ENCODE measurements around the gene PLD1. TPM values are rescaled to one million over a fixed set of nuclear protein-coding genes. Genes with fewer than 3 reads are reported as not detected.

PLD1 gene
- total and polyA plus RNA-seq, 2 of the 8 experiments (the other 6 are each of a cell fraction or from before 2014, with no cell fraction given), result 1.2 to 2.6 TPM

DNA sequence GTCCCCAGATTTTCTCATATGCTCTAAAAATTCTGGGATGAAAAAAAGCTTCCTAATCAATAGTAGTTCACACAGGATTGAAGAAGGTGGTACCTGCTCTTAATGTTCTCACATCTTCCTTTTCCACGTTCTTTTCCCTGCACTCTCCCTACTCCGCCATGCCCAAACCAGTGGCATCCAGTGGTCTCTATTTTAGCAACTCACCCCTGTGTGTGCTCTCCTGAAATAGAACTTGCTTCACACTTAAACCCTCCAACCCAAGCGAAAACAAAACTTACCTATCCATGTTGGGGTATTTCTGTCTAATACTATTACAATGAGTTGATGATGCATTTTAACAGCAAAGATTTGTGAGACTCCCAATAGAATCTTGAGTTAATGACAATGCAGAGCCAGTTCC, 148.8 kb downstream of the PLD1 start (continued):
- TF ChIP-seq, protein P1, sequence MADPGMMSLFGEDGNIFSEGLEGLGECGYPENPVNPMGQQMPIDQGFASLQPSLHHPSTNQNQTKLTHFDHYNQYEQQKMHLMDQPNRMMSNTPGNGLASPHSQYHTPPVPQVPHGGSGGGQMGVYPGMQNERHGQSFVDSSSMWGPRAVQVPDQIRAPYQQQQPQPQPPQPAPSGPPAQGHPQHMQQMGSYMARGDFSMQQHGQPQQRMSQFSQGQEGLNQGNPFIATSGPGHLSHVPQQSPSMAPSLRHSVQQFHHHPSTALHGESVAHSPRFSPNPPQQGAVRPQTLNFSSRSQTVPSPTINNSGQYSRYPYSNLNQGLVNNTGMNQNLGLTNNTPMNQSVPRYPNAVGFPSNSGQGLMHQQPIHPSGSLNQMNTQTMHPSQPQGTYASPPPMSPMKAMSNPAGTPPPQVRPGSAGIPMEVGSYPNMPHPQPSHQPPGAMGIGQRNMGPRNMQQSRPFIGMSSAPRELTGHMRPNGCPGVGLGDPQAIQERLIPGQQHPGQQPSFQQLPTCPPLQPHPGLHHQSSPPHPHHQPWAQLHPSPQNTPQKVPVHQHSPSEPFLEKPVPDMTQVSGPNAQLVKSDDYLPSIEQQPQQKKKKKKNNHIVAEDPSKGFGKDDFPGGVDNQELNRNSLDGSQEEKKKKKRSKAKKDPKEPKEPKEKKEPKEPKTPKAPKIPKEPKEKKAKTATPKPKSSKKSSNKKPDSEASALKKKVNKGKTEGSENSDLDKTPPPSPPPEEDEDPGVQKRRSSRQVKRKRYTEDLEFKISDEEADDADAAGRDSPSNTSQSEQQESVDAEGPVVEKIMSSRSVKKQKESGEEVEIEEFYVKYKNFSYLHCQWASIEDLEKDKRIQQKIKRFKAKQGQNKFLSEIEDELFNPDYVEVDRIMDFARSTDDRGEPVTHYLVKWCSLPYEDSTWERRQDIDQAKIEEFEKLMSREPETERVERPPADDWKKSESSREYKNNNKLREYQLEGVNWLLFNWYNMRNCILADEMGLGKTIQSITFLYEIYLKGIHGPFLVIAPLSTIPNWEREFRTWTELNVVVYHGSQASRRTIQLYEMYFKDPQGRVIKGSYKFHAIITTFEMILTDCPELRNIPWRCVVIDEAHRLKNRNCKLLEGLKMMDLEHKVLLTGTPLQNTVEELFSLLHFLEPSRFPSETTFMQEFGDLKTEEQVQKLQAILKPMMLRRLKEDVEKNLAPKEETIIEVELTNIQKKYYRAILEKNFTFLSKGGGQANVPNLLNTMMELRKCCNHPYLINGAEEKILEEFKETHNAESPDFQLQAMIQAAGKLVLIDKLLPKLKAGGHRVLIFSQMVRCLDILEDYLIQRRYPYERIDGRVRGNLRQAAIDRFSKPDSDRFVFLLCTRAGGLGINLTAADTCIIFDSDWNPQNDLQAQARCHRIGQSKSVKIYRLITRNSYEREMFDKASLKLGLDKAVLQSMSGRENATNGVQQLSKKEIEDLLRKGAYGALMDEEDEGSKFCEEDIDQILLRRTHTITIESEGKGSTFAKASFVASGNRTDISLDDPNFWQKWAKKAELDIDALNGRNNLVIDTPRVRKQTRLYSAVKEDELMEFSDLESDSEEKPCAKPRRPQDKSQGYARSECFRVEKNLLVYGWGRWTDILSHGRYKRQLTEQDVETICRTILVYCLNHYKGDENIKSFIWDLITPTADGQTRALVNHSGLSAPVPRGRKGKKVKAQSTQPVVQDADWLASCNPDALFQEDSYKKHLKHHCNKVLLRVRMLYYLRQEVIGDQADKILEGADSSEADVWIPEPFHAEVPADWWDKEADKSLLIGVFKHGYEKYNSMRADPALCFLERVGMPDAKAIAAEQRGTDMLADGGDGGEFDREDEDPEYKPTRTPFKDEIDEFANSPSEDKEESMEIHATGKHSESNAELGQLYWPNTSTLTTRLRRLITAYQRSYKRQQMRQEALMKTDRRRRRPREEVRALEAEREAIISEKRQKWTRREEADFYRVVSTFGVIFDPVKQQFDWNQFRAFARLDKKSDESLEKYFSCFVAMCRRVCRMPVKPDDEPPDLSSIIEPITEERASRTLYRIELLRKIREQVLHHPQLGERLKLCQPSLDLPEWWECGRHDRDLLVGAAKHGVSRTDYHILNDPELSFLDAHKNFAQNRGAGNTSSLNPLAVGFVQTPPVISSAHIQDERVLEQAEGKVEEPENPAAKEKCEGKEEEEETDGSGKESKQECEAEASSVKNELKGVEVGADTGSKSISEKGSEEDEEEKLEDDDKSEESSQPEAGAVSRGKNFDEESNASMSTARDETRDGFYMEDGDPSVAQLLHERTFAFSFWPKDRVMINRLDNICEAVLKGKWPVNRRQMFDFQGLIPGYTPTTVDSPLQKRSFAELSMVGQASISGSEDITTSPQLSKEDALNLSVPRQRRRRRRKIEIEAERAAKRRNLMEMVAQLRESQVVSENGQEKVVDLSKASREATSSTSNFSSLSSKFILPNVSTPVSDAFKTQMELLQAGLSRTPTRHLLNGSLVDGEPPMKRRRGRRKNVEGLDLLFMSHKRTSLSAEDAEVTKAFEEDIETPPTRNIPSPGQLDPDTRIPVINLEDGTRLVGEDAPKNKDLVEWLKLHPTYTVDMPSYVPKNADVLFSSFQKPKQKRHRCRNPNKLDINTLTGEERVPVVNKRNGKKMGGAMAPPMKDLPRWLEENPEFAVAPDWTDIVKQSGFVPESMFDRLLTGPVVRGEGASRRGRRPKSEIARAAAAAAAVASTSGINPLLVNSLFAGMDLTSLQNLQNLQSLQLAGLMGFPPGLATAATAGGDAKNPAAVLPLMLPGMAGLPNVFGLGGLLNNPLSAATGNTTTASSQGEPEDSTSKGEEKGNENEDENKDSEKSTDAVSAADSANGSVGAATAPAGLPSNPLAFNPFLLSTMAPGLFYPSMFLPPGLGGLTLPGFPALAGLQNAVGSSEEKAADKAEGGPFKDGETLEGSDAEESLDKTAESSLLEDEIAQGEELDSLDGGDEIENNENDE (IDR thresholded peaks at IDR 0.05; ENCODE audit: insufficient replicate concordance, low read length), result no peak
- TF ChIP-seq TAF7 (optimal IDR thresholded peaks at IDR 0.05; ENCODE audit: borderline replicate concordance, low read depth, low read length) (no peak), BRCA1 (IDR thresholded peaks at IDR 0.05; ENCODE audit: low read depth, low read length) (no peak), CBX8 (IDR thresholded peaks at IDR 0.05; ENCODE audit: borderline replicate concordance, low read depth, low read length) (no peak), PHF8 (conservative IDR thresholded peaks at IDR 0.05; ENCODE audit: low read depth, low read length) (no peak), CHD1 (IDR thresholded peaks at IDR 0.05; ENCODE audit: low read depth, low read length) (no peak), RXRA (IDR thresholded peaks at IDR 0.05; ENCODE audit: insufficient read depth, low read depth, low read length) (no peak), RNF2 (IDR thresholded peaks at IDR 0.05; ENCODE audit: borderline replicate concordance, low read depth, low read length, missing control alignments, poor library complexity, severe bottlenecking) (no peak)

Measured in H1 (cell line).